Dermis blood vessel endothelial cell (primary cell): ENCODE results near the gene KIAA0513. TPM values are rescaled to one million over a fixed set of nuclear protein-coding genes. Genes with fewer than 3 reads are reported as not detected.

ENCODE experiments used
- DNase-seq: peaks from one replicate; pipeline ENCODE4 v3.0.0; 2010
- total RNA-seq: library from RNA; depleted of rRNA; stranded (reverse); fragments of >200 nt; gene quantifications from 2 replicates; pipeline ENCODE4 v1.2.3, GENCODE V29; 2014

Gene KIAA0513
- total RNA-seq, 1 donor from 2014 or later: 19.9 TPM

GRCh38 chr16:85004587-85005205 lies 22.9 kb upstream of the KIAA0513 start:
- peak; percentile 38 for DNase-seq

- no peak for DNase-seq
These were observed 22.1 kb upstream of the KIAA0513 start for GRCh38 chr16:85005285-85006069.

- DNase-seq: no peak
These were observed 21.0 kb upstream of the KIAA0513 start for GRCh38 chr16:85006639-85007038.

- DNase-seq: no peak
These were observed 19.9 kb upstream of the KIAA0513 start for GRCh38 chr16:85007496-85008214.

- DNase-seq: no peak
These were observed 19.3 kb upstream of the KIAA0513 start for GRCh38 chr16:85008271-85008670.

- no peak for DNase-seq
These were observed 17.1 kb upstream of the KIAA0513 start for GRCh38 chr16:85010446-85010930.

GRCh38 chr16:85010931-85011845 lies 16.4 kb upstream of the KIAA0513 start, which contains the start of gene ZDHHC7:
Gene ZDHHC7 (minus strand): TSS chr16:85011535. CDS start chr16:84990618, 20,917 bp downstream.
- peak; percentile 89 for DNase-seq

- DNase-seq: no peak
These were observed 15.7 kb upstream of the KIAA0513 start for GRCh38 chr16:85011846-85012284.

- DNase-seq: no peak
These were observed 13.3 kb upstream of the KIAA0513 start for GRCh38 chr16:85014311-85014710.

- no peak for DNase-seq
These were observed 12.0 kb upstream of the KIAA0513 start for GRCh38 chr16:85015481-85016187.

GRCh38 chr16:85017151-85017550 lies 10.4 kb upstream of the KIAA0513 start:
- DNase-seq: no peak

- no peak for DNase-seq
These were observed 10.0 kb upstream of the KIAA0513 start for GRCh38 chr16:85017633-85018032.

- DNase-seq: no peak
These were observed 8.9 kb upstream of the KIAA0513 start for GRCh38 chr16:85018529-85019236.

GRCh38 chr16:85019659-85020245 lies 7.8 kb upstream of the KIAA0513 start:
- no peak for DNase-seq

GRCh38 chr16:85025781-85026653 lies 1.6 kb upstream of the KIAA0513 start:
- DNase-seq: no peak

GRCh38 chr16:85026703-85027102 lies 892 bp upstream of the KIAA0513 start:
- DNase-seq: no peak

- peak; percentile 7 for DNase-seq
These were observed 526 bp downstream of the KIAA0513 start for GRCh38 chr16:85027958-85028684.

- DNase-seq: peak; percentile 73
These were observed 1.3 kb downstream of the KIAA0513 start for GRCh38 chr16:85028685-85029407.
